ENCODE measurements around the gene TMEM54. TPM values are rescaled to one million over a fixed set of nuclear protein-coding genes. Genes with fewer than 3 reads are reported as not detected.

TMEM54 gene
- total and polyA plus RNA-seq, 11 donors, result 5.6 to 15.9 (median 9.3) TPM

DNA sequence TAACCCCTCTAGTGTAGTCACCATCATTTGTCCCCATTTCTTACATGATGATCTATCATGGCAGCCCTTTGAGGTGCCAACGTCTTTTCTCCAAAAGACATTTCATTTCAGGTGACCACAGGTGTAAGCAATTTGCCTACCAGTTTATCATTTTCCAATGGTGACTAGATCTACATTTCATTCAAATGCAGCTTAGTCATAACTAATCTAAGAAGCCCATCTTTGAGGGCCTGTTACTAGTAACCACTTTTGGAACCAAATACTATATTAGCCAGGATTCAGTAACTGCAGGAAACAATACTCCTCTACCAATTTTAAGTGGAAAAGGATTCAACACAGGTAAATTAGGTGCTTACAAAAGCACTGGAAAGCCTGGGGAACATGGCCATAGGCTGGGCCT lies 30.6 kb upstream of the TMEM54 start:
- TF ChIP-seq POLR2A (IDR thresholded peaks at IDR 0.05), result no peak
- TF ChIP-seq, protein P1, sequence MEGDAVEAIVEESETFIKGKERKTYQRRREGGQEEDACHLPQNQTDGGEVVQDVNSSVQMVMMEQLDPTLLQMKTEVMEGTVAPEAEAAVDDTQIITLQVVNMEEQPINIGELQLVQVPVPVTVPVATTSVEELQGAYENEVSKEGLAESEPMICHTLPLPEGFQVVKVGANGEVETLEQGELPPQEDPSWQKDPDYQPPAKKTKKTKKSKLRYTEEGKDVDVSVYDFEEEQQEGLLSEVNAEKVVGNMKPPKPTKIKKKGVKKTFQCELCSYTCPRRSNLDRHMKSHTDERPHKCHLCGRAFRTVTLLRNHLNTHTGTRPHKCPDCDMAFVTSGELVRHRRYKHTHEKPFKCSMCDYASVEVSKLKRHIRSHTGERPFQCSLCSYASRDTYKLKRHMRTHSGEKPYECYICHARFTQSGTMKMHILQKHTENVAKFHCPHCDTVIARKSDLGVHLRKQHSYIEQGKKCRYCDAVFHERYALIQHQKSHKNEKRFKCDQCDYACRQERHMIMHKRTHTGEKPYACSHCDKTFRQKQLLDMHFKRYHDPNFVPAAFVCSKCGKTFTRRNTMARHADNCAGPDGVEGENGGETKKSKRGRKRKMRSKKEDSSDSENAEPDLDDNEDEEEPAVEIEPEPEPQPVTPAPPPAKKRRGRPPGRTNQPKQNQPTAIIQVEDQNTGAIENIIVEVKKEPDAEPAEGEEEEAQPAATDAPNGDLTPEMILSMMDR (IDR thresholded peaks at IDR 0.05), result no peak
- 86 to 94% (median 89%) methylated on average over 1 of the region's 1 CpG for WGBS, 4 donors
- no peaks in the 10 kb centered on the region for H3K27me3 ChIP-seq
- H3K9me3 ChIP-seq, result no peaks in the 10 kb centered on the region
- peaks cover 0 to 20% (median 10%) of the 10 kb centered on the region in 12 donors for H3K4me1 ChIP-seq
- DNase-seq, result no peak
- H3K36me3 ChIP-seq, result peaks cover 0 to 24% (median 14%) of the 10 kb centered on the region in 9 donors
- intact Hi-C loops (cut with DNase I), result loop anchor here (2.0 to 10.0 kb wide), 8 partner anchors 73 to 156 kb away; partner anchors contain the start of gene AZIN2 (in 6 of the 10)
- H3K27ac ChIP-seq, result no peak overlapping the region
- ATAC-seq, result no peak
- no peak overlapping the region for H3K4me3 ChIP-seq

DNA sequence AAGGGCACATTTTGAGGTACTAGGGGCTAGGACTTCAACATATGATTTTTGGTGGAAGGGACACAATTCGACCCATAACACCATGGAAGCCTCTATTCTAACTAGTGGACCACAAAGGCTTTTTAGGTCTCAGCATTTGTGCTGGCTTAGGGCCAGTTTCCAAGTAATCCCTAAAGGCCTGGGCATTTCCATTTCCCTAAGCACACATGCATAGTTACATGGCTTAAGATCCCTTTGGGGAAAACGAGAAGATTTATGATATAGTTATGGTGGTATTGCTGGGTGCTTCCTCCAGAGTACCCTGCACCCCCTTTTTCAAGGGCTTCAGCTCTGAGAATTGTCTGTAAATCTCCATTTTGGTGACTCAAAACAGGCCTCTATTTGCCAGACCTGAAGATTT lies 28.2 kb upstream of the TMEM54 start:
- 63 to 71% (median 68%) methylated on average over 2 of the region's 2 CpGs for WGBS, 4 donors
- Histone ChIP-seq H3K4me3 (no peak overlapping the region), H3K36me3 (peaks cover 0 to 3% (median 0%) of the 10 kb centered on the region in 9 donors), H3K27me3 (peaks cover 0 to 15% (median 0%) of the 10 kb centered on the region in 9 donors), H3K27ac (no peak overlapping the region), H3K9me3 (no peaks in the 10 kb centered on the region), H3K4me1 (peaks cover 0 to 30% (median 18%) of the 10 kb centered on the region in 12 donors)
- DNase-seq (no peak), ATAC-seq (no peak)
- intact Hi-C loops (cut with DNase I), result no loop called here
- TF ChIP-seq POLR2A (IDR thresholded peaks at IDR 0.05), result no peak
- TF ChIP-seq, protein P1 (IDR thresholded peaks at IDR 0.05), result no peak

DNA sequence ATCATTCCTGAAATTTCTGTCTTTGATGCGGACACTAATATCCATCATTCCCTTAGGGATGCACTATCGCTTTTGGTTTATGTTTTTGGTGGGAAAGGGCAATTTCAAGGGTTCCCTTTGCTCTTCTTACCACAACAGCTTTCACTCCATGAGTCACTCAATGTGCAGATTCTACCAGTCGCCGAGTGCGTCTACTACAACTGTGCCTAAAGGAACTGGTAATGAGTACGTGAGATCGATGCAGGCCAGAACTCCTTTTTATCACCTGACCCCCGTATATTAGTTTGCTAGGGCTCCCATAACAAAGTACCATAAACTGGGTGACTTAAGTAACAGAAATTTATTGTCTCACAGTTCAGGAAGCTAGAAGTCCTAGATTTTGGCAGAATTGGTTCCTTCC lies 27.5 kb upstream of the TMEM54 start:
- DNase-seq (no peak), ATAC-seq (no peak)
- Histone ChIP-seq H3K9me3 (no peaks in the 10 kb centered on the region), H3K36me3 (no peaks in the 10 kb centered on the region), H3K4me1 (peaks cover 0 to 24% (median 13%) of the 10 kb centered on the region in 12 donors), H3K27me3 (peaks cover 0 to 21% (median 0%) of the 10 kb centered on the region in 9 donors), H3K27ac (no peak overlapping the region), H3K4me3 (no peak overlapping the region)
- whole genome bisulfite sequencing, 4 donors, result 87 to 91% (median 89%) methylated on average over 8 of the region's 8 CpGs
- intact Hi-C loops (cut with DNase I), result no loop called here
- TF ChIP-seq POLR2A (IDR thresholded peaks at IDR 0.05), result no peak
- TF ChIP-seq, protein P1 (IDR thresholded peaks at IDR 0.05), result no peak

DNA sequence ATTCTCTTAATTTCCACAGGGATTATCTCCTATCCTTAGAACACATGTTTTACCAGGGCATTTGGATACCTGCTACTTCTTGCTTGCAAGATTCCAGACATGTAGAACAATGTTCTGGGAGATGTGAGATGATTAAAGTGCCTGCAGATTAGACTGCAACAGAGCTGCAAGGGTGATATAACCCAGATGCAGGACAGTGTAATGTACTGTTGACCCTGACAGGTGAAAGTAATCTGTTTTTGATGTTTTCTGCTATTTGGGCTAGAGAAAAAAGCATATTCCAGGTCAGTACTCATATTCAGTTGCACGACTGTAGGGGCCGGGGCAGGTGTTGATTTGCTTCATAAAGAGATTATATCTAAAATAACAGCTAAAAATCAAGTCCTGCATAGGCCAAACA lies 27.1 kb upstream of the TMEM54 start:
- Histone ChIP-seq H3K27ac (no peak overlapping the region), H3K9me3 (no peaks in the 10 kb centered on the region), H3K36me3 (no peaks in the 10 kb centered on the region), H3K4me3 (no peak overlapping the region), H3K4me1 (peaks cover 0 to 20% (median 10%) of the 10 kb centered on the region in 12 donors), H3K27me3 (peaks cover 0 to 26% (median 0%) of the 10 kb centered on the region in 9 donors)
- intact Hi-C loops (cut with DNase I), result no loop called here
- TF ChIP-seq, protein P1 (IDR thresholded peaks at IDR 0.05), result no peak
- DNase-seq (no peak), ATAC-seq (no peak)
- 93 to 97% (median 96%) methylated on average over 2 of the region's 2 CpGs for WGBS, 4 donors
